IMR-90 (cell line): ENCODE results near the gene PPARD.

Experiments
- FOS ChIP-seq: fragments of 150-350 bp; IDR thresholded peaks from 2 replicates; pipeline ENCODE4 v1.6.1; 2016; ENCODE audit warnings: low read depth, low read length
- POLR2A ChIP-seq: IDR thresholded peaks from 2 replicates; pipeline ENCODE4 v1.6.1; 2012; ENCODE audit warnings: mild to moderate bottlenecking, low read depth, low read length

DNA sequence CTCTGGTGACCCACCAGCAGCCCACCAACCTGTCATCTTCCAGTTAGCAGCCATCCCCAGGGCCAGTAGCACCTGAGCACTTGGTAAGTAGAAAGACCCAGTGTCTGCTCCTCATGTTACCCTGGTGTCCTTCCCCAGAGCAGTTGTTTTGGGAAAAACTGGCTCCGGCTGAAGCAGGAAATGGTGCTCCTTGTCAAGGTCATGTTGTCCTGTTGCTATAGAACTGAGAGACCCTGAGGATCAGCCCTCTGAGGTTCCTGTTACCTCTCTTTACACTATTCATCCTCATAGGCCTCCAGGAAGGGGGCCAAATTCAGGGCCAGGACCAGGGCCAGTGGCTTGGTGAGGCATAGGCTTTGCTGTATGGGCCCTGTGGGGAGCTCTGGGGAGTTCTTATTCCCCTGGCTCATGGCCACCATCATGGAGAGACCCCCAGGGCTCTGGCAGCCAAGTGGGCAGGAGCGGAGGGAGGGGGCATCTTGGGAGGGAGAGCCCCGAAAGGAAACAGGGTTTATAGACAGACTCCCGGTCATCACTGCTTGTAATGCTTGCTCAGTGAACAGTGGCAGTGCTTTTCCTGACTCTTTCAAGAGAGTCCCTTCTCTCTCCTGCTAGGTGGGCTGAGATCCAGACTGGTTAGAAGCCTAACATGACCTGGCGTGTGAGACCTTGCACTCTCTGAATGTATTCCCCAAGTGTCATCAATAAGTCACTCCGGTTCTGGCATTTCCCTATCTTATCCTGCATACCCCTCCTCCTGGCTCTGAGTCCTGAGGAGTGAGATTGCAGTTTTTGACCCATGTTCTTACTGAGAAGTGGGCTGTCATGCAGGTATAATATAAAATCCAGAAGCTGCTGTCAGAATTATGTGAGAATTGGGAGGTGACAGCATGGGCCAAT lies 50.7 kb downstream of the PPARD start:
- no peak for TF ChIP-seq POLR2A
- no peak for TF ChIP-seq FOS
